Panc1 (cell line): ENCODE data around the gene GALNT4.

ENCODE experiments used
- POLR2AphosphoS5 ChIP-seq: IDR thresholded peaks from 2 replicates; pipeline ENCODE4 v1.6.1; 2012; ENCODE audit warnings: mild to moderate bottlenecking, low read depth, low read length, moderate library complexity
- SIN3A ChIP-seq: IDR thresholded peaks from 2 replicates; pipeline ENCODE4 v1.6.1; 2012; ENCODE audit warnings: low read depth, mild to moderate bottlenecking, low read length, moderate library complexity, borderline replicate concordance; ENCODE audit not compliant: insufficient read depth
- TF ChIP-seq, protein P1 (sequence below): fragments of 450-650 bp; IDR thresholded peaks from 2 replicates; pipeline ENCODE4 v1.5.1; 2017; ENCODE audit warnings: mild to moderate bottlenecking
- TF ChIP-seq, protein P2 (sequence below), 2 experiments: IDR thresholded peaks; 2 replicates each; pipeline ENCODE4 v1.6.1; 2011 to 2012; ENCODE audit warnings: low read depth in 2 of 2, control low read depth in 1 of 2, low read length in 1 of 2, mild to moderate bottlenecking in 1 of 2, moderate library complexity in 1 of 2; ENCODE audit not compliant: insufficient read depth in 1 of 2

DNA sequence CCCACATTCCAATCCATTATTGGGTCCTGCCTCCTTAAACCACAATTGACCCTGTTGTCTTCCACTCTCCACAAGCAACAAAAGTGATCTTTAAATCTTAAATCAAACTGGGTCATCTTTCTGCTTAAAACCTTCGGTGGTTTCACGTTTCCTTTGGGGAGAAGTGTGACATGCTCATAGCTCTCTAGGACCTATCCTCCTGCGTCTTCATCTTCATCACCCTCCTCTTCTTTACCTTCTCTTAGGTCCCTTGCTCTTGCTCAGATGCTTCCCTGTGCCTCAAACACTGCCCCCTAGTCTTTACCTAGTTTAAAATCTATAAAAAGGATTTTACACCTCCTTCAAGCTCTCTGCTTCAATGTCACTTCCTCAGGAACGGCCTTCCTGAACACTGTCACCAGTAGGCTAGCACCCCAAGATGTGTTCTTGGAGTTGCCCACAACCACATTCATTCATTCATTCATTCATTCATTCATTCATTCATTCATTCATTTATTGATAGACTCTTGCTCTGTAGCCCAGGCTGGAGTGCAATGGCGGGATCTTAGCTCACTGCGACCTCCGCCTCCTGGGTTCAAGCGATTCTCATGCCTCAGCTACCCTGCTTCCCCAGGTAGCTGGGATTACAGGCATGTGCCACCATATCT is 46.8 kb downstream of the GALNT4 start:
- TF ChIP-seq, protein P1, sequence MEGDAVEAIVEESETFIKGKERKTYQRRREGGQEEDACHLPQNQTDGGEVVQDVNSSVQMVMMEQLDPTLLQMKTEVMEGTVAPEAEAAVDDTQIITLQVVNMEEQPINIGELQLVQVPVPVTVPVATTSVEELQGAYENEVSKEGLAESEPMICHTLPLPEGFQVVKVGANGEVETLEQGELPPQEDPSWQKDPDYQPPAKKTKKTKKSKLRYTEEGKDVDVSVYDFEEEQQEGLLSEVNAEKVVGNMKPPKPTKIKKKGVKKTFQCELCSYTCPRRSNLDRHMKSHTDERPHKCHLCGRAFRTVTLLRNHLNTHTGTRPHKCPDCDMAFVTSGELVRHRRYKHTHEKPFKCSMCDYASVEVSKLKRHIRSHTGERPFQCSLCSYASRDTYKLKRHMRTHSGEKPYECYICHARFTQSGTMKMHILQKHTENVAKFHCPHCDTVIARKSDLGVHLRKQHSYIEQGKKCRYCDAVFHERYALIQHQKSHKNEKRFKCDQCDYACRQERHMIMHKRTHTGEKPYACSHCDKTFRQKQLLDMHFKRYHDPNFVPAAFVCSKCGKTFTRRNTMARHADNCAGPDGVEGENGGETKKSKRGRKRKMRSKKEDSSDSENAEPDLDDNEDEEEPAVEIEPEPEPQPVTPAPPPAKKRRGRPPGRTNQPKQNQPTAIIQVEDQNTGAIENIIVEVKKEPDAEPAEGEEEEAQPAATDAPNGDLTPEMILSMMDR: no peak; the same call in 1 of the 2 replicates
- TF ChIP-seq SIN3A (no peak), POLR2AphosphoS5 (no peak)
- TF ChIP-seq, protein P2, sequence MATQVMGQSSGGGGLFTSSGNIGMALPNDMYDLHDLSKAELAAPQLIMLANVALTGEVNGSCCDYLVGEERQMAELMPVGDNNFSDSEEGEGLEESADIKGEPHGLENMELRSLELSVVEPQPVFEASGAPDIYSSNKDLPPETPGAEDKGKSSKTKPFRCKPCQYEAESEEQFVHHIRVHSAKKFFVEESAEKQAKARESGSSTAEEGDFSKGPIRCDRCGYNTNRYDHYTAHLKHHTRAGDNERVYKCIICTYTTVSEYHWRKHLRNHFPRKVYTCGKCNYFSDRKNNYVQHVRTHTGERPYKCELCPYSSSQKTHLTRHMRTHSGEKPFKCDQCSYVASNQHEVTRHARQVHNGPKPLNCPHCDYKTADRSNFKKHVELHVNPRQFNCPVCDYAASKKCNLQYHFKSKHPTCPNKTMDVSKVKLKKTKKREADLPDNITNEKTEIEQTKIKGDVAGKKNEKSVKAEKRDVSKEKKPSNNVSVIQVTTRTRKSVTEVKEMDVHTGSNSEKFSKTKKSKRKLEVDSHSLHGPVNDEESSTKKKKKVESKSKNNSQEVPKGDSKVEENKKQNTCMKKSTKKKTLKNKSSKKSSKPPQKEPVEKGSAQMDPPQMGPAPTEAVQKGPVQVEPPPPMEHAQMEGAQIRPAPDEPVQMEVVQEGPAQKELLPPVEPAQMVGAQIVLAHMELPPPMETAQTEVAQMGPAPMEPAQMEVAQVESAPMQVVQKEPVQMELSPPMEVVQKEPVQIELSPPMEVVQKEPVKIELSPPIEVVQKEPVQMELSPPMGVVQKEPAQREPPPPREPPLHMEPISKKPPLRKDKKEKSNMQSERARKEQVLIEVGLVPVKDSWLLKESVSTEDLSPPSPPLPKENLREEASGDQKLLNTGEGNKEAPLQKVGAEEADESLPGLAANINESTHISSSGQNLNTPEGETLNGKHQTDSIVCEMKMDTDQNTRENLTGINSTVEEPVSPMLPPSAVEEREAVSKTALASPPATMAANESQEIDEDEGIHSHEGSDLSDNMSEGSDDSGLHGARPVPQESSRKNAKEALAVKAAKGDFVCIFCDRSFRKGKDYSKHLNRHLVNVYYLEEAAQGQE (IDR thresholded peaks at IDR 0.05; ENCODE audit: insufficient read depth in 1 of 2, low read depth in 2 of 2, low read length in 1 of 2): no peak
